Chondrocyte (in vitro differentiated cells): ENCODE results near the gene SF3B5. TPM values are rescaled to one million over a fixed set of nuclear protein-coding genes. Genes with fewer than 3 reads are reported as not detected.
A peak's percentile ranks its signal among the peaks of the same experiment; 100 is the strongest.

ENCODE experiments used
- DNase-seq: peaks from one replicate; pipeline ENCODE4 v3.0.0; 2021; ENCODE audit warnings: mixed read lengths, low spot score
- H3K27ac Mint-ChIP-seq: one replicate; pipeline ENCODE4 v1.8.0; 2021; ENCODE audit warnings: mild to moderate bottlenecking, moderate library complexity, mixed read lengths; ENCODE audit not compliant: unreplicated experiment
- H3K27me3 Mint-ChIP-seq: 2 replicates; pipeline ENCODE4 v1.8.0; 2021; ENCODE audit warnings: low read depth, mixed read lengths
- H3K36me3 Mint-ChIP-seq: 2 replicates; pipeline ENCODE4 v1.8.0; 2021; ENCODE audit warnings: low read depth, mixed read lengths
- H3K4me1 Mint-ChIP-seq: 2 replicates; pipeline ENCODE4 v1.8.0; 2021; ENCODE audit warnings: low read depth, mild to moderate bottlenecking, mixed read lengths
- H3K4me3 Mint-ChIP-seq: one replicate; pipeline ENCODE4 v1.8.0; 2021; ENCODE audit warnings: mild to moderate bottlenecking, moderate library complexity, mixed read lengths; ENCODE audit not compliant: unreplicated experiment
- H3K9me3 Mint-ChIP-seq: 2 replicates; pipeline ENCODE4 v1.8.0; 2021; ENCODE audit warnings: low read depth, mixed read lengths
- CTCF ChIP-seq: fragments of 200-600 bp; sonication (generic); IDR thresholded peaks from 2 replicates; pipeline ENCODE4 v1.5.0; 2021; ENCODE audit warnings: antibody characterized with exemption, mild to moderate bottlenecking, moderate library complexity
- total RNA-seq: library from RNA; stranded (reverse); gene quantifications from 3 replicates; pipeline ENCODE4 v1.2.1, GENCODE V29; 2021

The SF3B5 gene
- total RNA-seq, 1 donor from 2014 or later, result 97.9 TPM

DNA sequence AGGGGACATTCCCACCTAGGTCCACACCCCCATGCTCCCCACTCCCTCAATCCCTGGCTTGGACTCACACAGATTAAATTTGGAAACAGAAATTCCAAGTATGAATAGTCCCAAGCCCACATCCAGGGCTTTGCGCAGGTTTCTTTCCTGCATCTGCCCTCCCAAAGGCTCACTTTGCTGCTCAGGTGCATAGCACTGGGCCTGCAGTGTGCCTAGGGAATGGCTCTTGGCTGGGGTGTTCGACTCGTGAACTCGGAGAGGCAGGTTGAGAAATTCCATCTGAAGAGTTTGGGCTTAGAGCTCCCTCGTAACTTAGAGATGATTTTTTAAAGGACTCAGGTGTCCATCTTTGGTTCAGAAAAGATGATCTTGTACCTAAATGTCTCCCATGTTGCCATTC lies 14.8 kb upstream of the SF3B5 start:
- Mint-ChIP-seq H3K4me1 (no peaks in the 10 kb centered on the region), H3K9me3 (peaks cover 1% of the 10 kb centered on the region), H3K36me3 (no peaks in the 10 kb centered on the region), H3K4me3 (no peak overlapping the region), H3K27me3 (peaks cover 3% of the 10 kb centered on the region), H3K27ac (no peak overlapping the region)
- TF ChIP-seq CTCF, result no peak
- DNase-seq, result no peak

- no peak overlapping the region for H3K27ac Mint-ChIP-seq
- no peak for TF ChIP-seq CTCF
- no peak for DNase-seq
- peaks cover 3% of the 10 kb centered on the region for H3K4me1 Mint-ChIP-seq
- no peaks in the 10 kb centered on the region for H3K36me3 Mint-ChIP-seq
- H3K4me3 Mint-ChIP-seq, result no peak overlapping the region
- no peaks in the 10 kb centered on the region for H3K9me3 Mint-ChIP-seq
- peaks cover 2% of the 10 kb centered on the region for H3K27me3 Mint-ChIP-seq
Observed at GRCh38 chr6:144106206-144106605, 10.8 kb upstream of the SF3B5 start.

- no peak overlapping the region for H3K27ac Mint-ChIP-seq
- peak; percentile 94 for TF ChIP-seq CTCF
- H3K4me3 Mint-ChIP-seq, result no peak overlapping the region
- H3K4me1 Mint-ChIP-seq, result peaks cover 3% of the 10 kb centered on the region
- no peak for DNase-seq
- no peaks in the 10 kb centered on the region for H3K36me3 Mint-ChIP-seq
- no peaks in the 10 kb centered on the region for H3K9me3 Mint-ChIP-seq
- H3K27me3 Mint-ChIP-seq, result peaks cover 1% of the 10 kb centered on the region
Observed at GRCh38 chr6:144104898-144105487, 9.6 kb upstream of the SF3B5 start.

GRCh38 chr6:144104488-144104887 lies 9.1 kb upstream of the SF3B5 start:
- no peak for DNase-seq
- Mint-ChIP-seq H3K27ac (no peak overlapping the region), H3K27me3 (peaks cover 1% of the 10 kb centered on the region), H3K4me1 (peaks cover 3% of the 10 kb centered on the region), H3K36me3 (no peaks in the 10 kb centered on the region), H3K9me3 (no peaks in the 10 kb centered on the region), H3K4me3 (no peak overlapping the region)
- no peak for TF ChIP-seq CTCF

GRCh38 chr6:144103026-144103563 lies 7.7 kb upstream of the SF3B5 start:
- TF ChIP-seq CTCF, result no peak
- no peak overlapping the region for H3K27ac Mint-ChIP-seq

More at GRCh38 chr6:144103026-144103563, 7.7 kb upstream of the SF3B5 start:
- no peak for DNase-seq
- H3K27me3 Mint-ChIP-seq, result no peaks in the 10 kb centered on the region
- H3K4me3 Mint-ChIP-seq, result no peak overlapping the region
- no peaks in the 10 kb centered on the region for H3K9me3 Mint-ChIP-seq
- H3K4me1 Mint-ChIP-seq, result peaks cover 3% of the 10 kb centered on the region
- no peaks in the 10 kb centered on the region for H3K36me3 Mint-ChIP-seq
